Activated CD8-positive, alpha-beta memory T cell treated with anti-CD3 and anti-CD28 coated beads for 24 hours (primary cell): Measurements from ENCODE around the gene NOX3.
"Not testable (repeated sequence)": the region's sequence is repeated elsewhere in the genome, so short reads cannot be mapped to it uniquely, and the experiment has no call there.

Experiments
- DNase-seq: peaks from one replicate; pipeline ENCODE4 v3.0.0-alpha.2; 2020

Gene NOX3

DNA sequence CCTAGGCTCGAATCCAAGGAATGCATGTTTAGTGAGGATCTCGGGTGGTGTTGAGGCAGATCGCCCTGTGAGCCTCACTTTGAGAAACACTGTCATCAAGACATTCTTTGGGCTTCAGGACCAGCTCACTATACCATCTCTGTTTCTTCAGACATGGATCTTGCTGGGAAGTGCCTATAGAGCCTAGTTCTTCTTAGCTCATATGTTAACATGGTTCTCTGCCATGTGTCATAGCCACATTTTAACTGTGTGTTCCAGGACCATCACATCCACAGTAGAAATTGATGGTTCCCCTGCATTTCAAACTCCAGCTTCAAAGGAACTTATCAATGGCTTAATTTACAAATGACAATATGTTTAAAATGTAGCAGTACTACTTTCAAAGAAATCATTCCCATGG lies 57.4 kb downstream of the NOX3 start:
- DNase-seq = no peak

DNA sequence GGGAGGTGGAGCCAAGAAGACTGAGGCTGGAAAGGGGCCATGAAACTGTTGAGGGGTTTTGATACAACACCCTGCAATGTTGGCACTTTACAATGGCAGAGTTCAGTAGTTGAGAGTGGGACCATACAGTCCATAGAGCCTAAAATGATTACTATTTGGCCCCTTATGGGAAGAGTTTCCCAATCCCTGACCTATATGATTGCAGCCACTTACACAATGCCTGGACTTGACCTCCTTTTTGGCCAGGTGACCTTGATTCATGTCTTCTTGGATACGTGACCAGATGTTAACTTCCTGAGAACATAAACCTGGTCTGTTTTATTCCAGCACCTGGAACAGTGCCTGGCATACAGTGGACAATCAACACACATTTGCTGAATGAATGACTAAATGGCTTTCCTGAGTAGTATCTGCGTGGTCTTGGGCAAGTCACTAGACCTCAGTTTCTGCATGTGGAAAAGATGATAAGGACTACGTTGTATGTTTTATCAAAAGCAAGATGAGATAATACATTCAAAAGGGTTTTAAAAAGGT lies 58.4 kb downstream of the NOX3 start:
- no peak for DNase-seq

DNA sequence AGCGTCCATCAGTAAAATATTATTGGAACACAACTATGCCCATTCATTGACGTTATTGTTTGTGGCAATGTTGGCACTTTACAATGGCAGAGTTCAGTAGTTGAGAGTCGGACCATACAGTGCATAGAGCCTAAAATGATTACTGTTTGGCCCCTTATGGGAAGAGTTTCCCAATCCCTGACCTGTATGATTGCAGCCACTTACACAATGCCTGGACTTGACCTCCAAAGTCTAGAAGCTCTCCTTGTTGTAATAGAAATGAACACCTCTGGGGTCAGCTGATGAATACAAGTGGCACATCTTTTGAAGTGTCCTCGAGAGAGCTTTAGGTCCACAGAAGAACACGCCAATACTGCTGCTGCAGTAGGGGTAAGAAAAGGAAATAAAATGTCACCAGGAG lies 59.0 kb downstream of the NOX3 start:
- DNase-seq = no peak

DNA sequence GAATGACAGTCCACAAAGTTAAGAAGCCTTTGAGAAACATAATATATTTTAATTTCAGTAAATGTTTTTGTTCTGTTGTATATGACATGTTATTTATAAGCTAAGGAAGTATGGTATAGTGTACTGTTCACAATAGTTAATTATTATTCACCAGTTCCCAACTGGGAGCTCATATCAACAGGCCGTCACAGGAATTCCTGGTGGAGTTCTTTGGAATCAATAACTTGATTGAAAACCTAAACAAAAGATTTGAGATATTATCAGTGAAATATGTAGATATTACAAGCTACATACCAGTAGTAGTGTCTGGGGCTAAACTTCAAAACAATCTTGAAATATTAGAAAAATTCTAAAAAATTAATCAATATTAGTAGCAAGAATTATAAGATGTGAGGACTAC lies 60.3 kb downstream of the NOX3 start:
- DNase-seq = no peak

DNA sequence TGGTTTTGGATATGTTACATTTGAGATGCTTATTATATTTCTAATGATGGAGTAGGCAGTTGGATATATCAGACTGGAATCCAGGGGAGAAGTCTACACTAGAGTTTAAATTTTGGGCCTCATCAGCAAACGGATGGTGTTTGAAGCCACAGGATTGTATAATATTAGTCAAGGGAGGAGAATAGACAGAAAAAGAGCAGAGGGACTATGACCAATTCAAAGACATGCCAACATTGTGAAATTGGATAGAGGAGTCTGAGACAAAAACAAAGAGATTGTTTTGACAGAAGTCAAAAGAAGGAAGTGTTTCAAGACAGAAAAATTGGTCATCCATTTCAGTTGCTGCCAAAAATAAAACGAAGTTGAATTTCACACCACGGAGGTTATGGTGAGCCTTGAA lies 66.5 kb downstream of the NOX3 start:
- DNase-seq = no peak

DNA sequence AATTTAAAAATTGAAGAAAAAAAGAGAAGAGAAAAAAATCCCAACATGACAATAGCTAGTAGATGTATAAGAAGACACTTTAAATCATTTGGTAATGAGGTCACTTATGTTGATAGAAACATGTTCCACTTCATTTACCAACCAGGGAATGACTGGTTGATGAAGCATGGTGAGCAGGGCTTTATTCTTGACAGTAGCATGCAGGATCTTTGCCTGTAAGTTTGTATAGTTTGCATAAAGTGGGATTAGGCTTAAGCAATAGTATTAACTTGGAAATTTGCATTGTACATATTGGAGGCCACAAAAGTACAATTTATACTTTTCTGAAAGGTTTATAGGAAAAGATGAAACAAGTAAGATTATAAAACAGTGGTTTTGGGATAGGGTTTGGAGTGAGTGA lies 67.0 kb downstream of the NOX3 start:
- DNase-seq = no peak

DNA sequence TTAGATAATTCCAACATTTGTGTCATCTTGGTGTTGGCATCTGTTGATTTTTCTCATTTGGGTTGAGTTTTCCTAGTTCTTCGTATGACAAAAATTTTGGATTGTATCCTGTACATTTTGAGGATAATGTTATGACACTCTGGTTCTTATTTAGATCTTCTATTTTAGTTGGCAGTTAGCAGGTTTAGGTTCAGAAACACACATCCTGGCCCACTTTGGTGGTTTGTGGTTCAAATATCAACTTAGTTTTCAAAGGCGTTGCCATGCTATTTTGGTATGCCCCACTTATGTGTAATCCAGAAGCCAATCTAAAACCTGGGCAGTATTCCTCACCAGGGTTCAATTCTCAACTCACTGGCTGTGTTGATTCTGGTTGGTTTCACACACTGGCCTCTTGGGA lies 68.2 kb downstream of the NOX3 start:
- no peak for DNase-seq

DNA sequence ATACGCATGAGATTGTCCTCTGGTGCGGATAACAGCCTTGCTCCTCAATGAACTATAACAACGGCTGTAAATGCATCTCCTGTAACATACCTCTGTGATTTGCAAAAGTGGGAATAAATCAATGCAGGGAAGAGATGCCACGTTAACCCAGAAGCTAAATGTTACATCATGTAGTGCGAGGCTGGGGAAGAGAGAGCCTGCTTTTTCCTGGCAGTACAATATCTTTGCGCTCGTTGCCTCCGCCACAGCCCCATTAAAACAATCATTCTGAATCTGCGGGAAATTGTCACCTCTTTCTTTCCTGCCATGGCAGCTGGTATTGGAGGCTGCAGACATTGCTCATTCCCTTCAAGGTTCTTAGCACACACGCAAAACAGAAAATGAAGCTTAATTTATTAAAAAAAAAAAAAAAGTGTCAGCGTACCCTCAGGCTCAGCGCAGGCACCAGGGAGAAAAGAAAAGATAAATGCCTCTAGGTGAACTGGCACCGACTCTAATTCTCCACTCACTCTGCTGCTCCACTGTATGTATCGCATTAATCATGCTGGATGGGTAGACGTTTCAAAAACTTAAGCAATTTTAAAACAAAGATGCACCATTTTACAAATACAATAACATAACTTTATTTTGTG lies 71.2 kb downstream of the NOX3 start:
- no peak for DNase-seq

DNA sequence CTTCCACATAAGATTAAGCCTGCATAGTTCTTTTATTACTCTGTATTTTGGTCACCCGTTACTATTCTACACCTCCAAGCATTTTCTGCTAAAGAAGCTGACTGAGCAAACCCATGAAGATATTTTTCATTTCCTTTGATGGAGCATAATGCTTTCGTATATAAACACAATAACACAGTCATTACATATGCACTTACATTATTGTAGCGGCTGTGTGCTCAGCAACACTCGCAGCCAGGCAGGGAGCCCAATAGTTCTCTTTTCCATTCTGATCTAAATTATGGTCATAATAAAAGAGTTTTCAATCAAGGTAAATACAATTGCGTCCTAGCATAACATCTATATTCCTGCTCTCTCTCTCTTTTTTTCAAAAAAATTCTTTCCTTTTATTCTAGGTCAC lies 71.7 kb downstream of the NOX3 start:
- no peak for DNase-seq

DNA sequence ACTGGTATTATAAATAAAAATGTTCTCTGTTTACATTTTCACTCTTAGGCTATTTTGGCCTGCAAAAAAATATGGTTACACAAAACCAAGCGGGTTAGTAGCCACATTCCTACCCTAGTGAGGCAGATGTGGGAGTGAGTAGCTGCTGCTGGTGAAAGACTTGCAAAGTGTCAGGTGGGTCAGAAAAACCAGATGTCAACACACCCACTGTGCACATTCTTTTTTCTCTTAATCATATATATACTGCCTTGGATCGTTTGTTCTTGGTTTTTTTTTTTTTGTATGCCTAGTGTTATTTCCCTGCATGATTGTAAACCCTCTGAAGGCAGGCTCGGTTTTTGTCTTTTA lies 73.3 kb downstream of the NOX3 start:
- DNase-seq = no peak

DNA sequence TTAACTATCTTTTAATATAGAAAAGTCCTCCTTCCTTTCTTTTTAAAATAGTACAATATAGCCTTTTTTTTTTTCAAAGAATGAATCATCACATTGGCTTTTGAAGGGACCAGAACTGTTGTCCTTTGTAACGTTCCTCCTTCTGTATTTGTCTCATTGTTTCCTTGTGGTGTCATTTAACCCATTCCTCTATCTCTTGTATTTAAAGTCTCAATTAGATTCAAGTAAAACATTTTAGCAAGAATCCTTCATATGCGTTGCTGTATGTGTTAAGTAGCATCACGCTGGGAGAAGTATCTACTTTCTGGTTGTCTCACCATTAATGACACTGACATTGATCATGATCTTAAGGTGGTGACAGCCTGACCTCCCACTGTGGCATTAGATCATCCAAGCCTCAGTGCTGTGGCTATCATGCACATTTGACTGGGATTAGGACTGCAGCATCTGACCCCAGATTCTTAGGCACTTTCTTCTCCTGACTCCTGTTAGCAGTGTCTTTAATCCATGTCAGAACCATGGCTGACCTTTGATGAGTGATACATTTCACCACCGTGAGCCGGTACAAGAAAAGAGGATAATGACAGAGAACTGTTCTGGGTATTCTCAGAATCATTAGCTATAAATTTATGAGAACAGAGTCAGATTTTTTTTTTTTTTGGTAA lies 73.8 kb downstream of the NOX3 start:
- no peak for DNase-seq

DNA sequence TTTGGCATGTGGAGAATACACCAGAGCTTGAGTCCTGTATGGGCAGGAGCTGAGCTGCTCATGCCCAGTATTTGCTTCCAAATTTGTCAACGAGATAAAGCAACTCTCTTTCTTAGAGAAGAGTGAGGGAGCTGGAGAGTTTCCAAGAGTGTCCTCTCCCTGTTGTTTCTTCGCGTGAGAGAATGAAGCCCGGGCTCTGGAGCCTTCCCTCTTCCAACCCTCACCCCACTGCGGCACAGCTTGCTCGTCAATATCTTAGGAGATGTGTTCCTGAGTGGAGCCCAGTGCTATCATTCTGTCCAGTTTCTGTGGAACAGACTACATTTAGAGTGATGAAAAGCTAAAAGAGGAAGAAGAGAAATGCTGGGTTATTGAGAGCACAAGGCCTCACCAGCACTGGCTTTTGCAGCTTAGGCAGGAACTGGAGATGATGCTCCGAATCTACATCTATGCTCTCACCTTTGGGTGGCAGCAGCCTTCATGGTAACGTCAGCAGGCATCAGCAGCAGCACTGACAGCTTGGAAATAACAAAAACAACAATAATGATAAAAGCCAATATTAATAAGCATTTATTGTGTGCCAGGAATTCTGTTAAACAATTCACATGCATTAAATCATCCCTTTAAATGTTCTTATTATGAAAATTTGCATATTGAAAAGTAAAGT lies 74.8 kb downstream of the NOX3 start:
- no peak for DNase-seq

DNA sequence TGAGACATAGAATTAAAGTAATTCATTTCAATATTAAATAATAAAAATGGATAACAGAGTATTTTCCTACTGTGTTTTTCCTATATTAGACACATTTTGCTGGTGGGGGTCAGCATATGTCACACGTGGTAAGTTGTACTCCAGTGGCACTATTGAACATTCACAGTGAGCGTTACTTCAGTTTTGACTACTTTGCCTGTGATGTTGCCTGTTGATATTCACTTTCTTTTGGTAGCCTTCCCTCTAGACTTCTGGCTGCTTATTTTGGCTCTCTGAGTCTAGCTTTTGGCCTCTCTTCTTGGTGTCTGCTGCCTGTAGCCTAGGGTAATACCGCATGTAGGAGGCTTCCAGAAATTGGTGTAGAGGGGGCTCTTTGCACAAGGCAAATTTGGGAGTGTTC lies 76.9 kb downstream of the NOX3 start:
- no peak for DNase-seq

DNA sequence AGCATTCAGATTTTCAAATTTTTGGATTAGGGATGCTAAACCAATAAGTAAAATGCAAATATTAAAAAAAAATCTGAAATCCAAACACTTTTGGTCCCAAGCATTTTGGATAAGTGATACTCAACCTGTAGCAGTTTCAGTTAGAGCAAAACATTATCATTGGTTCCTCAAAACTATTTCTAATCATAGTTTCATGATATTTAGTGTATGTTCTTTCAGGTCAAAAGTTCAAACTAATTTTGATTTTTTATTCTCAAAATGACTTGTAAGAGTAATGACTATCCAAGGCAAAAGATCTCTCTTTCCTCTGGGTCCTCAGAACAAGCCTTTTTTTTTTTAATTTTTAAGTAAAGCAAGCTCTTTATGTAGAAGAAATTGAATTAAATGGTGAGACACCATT lies 77.4 kb downstream of the NOX3 start:
- no peak for DNase-seq

DNA sequence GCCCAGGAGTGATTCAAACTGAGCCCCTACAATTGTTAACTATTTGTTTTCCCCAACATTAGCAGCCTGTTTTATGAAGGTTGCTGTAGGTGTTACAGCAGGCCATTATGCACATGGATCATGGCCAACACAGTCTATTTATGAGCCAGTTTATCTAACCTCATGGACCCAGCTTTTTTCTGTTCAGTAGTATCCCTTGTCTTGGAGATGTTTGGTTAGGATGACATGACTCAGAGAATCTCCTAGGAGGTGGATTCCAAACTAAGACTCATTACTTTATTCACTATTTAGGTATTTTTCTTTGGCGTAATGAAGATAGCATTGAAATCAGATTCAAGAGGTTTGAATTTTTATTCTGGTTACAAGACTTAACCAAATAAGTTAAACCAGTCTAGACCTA lies 78.6 kb downstream of the NOX3 start:
- no peak for DNase-seq

DNA sequence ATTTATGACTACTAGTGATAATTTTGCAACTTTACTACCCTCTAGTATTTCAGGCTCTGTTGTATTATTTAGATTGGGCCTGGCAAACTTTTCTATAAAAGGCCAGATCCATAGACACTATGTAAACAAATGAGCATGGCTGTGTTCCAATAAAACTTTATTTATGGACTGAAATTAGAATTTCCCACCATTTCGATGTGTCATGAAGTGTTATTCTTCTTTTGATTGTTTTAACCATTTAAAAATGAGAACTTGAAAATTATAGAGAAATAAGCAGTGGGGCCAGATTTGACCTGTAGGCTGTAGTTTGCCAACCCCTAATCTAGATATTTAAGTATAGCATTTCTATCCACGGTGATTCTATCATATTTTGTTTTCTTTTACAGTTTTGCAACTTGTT lies 79.8 kb downstream of the NOX3 start:
- DNase-seq = no peak

DNA sequence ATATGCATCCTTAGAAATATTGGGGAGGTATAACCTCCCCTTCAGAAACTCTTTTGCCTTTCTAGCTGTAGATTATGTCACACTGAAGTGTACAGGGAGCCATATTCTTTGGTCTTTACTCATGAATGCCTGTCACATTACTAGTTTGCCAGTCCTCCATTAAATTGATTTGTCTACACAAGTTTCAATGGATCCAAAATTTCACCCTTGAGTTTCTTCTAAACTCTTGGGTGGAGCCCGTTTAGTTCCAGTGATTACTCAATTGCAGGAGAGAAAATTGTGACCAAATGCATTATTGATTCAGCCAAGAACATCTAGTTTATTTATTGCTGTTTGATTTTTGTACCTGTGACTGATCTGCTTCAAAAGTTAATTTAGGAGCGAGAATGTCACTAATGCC lies 81.0 kb downstream of the NOX3 start:
- DNase-seq = no peak

DNA sequence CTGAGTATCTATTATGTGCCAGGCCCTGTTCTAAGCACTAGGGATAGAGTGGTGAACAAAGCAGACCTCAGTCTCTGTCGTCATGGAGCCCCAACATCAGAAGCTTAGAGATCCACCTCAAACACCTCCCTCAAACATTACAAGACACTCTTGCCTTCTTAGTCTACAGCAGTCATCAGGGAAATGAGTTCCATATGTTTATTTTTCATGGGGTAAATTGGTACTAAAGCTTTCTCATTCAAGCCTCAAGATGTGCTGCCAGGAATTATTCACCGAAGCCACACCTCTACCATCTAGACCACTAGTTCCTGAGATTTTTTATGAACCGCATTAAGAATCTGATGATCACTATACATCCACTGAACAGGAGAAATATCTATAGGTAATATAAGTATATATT lies 82.4 kb downstream of the NOX3 start:
- no peak for DNase-seq

DNA sequence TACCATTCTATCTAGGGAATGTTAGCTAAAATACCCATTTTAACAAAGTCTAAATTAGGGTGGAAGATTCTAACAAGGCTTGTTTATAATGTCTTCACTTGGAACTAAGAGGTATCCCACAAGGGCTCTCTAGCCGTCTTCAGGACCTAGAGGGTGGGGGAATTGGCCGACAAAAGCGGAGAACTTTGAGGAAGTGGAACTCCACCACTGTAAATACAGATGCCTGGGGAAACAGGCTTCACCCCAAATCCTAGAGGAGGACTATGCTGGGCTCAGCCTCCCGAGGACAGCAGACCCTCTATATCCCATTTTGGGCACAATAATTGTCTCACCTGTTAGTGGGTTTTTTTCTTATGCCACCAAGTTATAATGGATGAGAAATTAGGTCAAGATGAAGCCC lies 83.4 kb downstream of the NOX3 start:
- DNase-seq = no peak

DNA sequence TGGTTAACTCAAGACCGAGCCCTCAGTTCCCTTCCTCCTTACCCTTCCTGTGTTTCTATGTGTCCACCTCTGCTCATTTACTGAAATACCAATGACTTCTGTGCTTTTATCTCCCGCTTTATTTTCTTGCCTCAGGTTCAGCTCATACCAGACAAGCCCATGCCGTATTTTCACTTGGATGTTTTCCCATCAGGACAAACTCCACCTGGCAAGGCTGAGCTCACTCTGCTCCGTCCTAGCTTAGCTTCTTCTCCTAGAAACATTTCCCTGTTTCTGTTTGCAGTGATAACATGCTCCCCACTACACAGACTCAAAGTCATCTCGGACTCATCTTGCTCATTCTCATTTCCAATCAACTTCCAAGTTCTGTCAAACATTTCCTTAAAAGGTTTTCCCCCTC lies 84.4 kb downstream of the NOX3 start:
- no peak for DNase-seq

DNA sequence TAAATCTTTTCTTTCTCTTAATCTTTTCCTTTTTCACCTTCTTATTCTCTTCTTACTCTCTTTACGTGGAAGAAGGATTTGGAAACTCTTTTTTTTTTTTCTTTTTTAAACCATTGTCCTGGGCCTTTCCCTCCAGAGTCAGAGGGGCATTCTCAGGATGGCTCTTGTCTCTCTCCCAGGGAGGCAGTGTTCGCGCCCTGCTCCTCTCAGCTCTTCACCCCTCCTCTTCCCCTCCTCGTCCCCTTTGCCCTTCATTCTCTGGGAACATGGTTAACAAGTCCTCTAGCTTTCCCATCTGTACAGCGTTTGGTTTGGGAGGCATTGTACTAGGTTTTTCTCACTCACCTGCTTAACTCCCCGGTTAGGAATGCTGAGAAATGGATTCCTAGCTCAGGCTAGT lies 89.3 kb downstream of the NOX3 start:
- DNase-seq = no peak

DNA sequence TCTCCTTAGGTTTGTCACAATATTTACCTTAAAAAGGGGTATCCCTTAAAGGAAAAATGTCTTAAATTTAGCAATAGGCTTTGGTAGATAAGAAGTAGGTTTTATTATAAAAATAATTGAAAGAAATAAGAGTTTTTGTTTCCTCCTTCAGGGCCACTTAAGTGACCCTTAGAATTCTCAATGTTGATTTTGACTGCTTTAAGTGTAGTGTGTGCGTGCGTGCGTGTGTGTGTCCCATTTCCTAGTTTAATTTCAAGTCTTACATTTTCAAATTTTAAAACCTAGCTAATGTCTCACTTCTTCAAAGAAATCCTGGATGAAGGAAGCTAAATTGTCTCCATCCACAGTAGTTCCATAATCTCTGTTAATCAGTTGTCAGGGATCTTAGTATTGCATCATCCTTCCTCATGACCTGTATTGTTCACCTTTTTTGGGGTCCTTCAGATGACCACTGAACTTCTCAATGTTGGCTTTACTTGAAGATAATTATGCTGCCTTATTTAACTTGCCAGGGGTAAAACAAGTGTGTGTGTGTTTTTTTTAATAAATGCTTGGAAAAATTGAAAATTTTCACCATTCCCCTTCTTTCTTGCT lies 90.7 kb downstream of the NOX3 start:
- no peak for DNase-seq

DNA sequence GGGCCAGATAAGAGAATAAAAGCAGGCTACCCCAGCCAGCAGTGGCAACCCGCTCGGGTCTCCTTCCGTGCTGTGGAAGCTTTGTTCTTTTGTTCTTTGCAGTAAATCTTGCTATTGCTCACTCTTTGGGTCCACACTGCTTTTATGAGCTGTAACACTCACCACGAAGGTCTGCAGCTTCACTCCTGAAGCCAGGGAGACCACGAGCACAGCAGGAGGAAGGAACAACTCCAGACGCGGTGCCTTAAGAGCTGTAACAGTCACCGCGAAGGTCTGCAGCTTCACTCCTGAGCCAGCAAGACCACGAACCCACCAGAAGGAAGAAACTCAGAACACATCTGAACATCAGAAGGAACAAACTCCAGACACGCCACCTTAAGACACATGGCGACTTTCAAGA lies 91.6 kb downstream of the NOX3 start:
- not testable (repeated sequence) for DNase-seq

DNA sequence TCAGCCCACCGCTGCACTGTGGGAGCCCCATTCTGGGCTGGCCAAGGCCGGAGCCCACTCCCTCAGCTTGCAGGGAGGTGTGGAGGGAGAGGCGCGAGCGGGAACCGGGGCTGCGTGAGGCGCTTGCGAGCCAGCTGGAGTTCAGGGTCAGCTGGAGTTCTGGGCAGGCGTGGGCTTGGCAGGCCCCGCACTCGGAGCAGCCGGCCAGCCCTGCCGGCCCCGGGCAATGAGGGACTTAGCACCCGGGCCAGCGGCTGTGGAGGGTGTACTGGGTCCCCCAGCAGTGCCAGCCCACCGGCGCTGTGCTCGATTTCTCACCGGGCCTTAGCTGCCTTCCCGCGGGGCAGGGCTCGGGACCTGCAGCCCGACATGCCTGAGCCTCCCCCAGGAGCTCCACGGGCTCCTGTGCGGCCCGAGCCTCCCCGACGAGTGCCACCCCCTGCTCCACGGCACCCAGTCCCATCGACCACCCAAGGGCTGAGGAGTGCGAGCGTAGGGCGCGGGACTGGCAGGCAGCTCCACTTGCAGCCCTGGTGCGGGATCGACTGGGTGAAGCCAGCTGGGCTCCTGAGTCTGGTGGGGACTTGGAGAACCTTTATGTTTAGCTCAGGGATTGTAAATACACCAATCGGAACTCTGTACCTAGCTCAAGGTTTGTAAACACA lies 92.5 kb downstream of the NOX3 start:
- not testable (repeated sequence) for DNase-seq
